GM21526 (cell line): ENCODE measurements around the gene ATP8A2.
"Not testable (repeated sequence)": the region's sequence is repeated elsewhere in the genome, so short reads cannot be mapped to it uniquely, and the experiment has no call there.

ENCODE experiments used
- ATAC-seq: cut with Tn5 transposase; IDR thresholded peaks from one replicate; pipeline ENCODE4 v1.9.1; 2021; ENCODE audit warnings: moderate library complexity; ENCODE audit not compliant: unreplicated experiment, low FRiP score

Gene ATP8A2

DNA sequence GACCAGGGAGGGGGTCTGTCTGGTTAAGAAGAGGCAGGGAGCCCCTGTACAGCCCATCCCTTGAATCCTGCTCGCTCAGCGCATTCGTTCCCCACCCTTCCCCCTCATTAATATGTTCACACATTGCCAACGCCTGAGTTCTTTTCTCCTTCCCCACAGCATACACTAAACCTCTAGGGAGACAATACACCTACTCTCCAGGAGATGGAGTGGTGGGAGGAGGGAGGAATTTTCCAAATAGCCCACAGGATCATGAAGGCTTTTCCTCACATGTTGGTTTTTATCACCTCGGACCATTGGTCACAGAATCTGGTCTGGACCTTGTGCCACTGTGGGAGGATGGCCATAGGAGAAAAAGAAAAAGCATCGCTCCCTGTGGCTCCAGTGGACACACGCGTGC, 385.1 kb downstream of the ATP8A2 start:
- ATAC-seq = no peak

DNA sequence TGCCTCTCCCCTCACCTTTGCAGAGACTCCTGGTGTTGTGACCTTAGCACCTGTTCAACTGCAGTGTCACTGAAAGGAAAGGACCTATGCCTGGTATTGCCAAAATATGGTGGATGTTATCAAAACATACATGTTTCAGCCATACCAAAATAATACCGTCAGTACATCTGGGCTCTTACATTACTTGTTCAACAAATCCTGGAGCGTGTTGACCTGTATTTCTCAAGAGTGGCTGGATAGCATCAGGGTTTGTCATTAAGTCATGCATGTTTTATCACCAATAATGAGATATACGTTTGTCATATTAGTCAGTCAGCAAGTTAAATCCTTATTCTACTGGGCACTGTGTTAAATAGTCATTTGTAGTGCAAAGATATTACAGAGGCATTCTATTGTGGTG, 389.3 kb downstream of the ATP8A2 start:
- ATAC-seq = no peak

DNA sequence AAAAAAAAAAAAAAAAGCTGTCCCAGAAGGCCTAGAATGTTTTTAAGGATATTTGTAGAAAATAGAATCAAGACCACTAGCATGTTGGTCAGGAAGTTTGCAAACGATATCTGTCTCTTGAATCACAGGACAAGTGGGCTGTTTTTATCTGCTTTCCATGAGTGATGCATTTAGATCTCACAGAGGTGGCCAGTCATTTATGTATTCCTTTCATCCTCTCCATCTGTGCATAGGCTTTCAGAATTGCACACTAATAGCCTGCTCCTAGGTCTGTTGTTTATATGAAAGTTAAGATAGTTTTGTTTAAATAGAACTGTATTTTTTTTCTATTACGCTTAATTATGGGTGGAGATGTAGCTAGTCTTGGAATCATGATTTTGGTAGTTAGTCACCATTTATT, 390.5 kb downstream of the ATP8A2 start:
- no peak for ATAC-seq

DNA sequence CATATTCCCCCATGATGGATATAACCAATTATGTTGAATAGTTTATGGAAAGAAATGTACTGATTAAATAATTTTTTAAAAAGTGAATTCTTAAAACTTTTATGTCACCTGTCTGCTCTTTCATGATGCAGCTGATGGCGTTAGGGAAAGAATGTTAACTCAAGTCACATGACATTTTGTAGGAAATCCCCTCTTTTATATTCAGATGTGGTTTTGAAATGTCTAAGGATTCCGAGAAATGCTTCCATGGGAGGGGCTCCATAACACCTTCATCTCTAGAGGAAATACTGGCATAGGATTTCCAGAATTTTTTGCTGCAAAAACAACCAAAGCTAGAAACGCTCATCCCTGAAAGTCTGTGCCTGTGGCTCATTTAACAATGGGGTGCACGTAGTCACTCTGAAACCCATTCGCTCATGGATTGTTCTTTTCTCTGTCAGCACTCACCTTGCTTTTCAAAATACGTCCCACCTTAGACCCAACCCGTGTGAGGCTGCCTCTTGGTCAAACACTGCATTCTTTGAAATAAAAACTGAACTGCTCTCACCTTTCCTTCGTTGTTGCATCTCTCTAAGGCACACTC, 391.1 kb downstream of the ATP8A2 start:
- ATAC-seq = no peak

DNA sequence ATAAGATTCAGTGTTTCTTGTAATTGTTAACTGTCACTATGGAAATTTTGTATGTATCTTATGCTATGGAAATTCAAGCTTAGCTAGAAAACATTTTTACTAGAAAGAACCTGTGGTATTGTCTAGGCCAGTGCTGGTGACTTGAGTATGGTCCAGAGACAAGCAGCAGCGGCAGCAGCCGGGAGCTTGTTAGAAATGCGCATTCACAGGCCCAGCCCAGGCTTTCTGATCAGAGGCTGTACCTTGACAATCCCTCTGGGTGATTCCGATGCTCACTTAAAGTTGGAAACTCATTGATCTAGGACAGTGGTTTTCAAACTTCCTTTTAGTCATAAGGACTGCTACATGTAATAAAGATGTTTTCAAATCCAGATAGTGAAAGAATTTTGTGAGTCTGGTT, 392.6 kb downstream of the ATP8A2 start:
- ATAC-seq = no peak

DNA sequence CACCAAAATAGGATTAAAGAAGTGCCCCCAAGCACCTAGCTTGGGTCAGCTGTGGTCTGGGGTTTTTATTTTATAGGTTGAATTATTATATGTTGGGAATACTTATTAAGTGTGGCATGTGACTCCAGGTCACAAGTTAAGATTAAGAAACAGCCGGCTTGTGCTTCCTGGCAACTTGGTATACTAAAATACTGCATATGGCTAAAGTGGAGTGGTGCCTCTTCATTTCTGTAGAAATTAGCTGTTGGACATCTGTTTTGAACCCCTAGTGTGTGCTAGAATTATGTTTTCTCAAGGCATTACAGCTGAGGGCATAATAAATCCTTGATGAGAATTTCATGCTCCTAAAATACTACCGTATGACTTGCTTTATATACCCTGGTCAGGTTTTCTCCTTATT, 393.5 kb downstream of the ATP8A2 start:
- no peak for ATAC-seq

DNA sequence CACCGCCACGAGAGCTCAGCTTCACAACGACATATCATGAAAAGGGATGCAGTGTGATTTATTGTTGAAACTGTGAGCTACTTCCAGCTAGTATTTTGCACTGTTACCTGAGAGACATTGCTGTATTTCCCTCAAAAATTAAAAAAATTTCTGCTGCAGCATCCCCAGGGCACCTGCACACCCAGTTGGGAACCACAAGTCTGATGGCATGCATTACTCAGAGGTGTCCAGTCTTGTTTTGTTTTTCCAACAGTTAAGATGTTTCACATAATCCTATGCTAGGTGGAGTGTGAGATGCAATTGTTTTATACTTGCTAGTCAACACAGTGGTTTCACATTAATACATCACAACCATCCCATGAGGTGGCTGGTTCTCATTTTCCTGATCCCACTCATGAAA, 394.8 kb downstream of the ATP8A2 start:
- no peak for ATAC-seq

DNA sequence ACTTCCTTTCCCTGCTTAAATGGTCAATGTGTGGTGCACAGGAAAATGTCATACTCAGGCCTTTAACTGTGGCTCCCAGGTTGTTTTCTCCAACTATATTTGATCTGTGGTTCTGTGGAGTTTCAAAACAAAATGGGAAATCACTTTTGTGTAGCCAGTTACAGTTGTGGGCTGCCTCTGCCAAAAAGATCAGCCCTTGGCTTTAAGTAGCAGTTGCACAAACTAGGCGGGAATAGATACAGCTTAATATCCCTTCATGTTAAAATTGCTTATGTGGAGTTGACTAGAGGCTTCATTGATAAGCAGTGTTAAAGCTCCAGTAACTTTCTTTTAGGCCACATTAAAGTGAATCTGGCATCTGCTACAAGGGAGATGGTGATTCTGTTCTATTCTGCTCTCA, 395.2 kb downstream of the ATP8A2 start:
- no peak for ATAC-seq

DNA sequence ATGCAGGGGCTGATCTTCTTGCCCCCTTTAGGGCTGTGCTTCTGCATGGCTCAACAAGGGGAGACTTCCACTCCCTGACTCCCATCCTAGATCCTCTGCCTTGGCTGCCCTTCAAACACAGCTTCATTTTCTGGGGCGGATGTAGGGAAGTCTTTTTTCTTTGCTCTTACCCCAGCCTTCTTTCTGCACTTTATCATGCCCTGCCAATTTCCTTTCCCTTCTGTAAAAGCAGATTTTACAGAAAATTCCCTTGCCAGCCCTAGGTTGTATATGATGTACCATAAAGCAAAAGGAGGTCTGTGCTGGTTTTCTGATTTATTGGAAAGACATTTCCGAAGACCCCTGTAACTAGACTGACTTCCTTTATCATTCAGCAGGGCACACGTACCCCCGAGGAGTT, 396.6 kb downstream of the ATP8A2 start:
- ATAC-seq = no peak

DNA sequence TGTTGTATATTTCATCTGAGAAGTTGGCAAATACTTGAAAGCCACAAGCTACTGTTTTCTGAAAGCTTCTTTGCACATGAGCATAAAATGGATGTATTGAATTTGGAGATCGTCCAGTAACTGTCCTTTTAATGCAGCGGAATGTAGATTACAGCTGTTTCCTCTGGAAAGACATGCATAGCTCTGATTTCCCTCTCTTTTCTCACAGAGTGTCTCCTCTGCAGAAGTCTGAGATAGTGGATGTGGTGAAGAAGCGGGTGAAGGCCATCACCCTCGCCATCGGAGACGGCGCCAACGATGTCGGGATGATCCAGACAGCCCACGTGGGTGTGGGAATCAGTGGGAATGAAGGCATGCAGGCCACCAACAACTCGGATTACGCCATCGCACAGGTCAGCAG, 397.1 kb downstream of the ATP8A2 start:
- ATAC-seq = no peak

DNA sequence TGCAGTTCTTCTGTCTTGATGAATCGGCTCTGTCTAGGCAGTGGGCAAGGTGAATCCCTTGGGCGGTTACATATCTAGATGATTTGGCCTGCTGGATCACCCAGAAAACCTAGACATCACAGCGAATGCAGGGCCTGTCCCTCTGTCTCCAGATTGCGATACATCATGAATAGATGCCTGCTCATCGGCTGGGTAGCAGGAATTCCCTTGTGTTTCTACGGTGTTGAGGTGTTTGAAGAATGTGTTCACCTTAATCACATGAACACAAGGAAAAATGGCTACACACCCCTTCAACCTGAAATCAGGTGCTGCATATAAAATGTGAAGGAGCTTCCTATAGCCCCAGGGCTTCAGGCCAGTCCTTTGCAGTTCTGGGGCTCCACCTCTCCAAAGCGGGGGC, 398.8 kb downstream of the ATP8A2 start:
- ATAC-seq = no peak

DNA sequence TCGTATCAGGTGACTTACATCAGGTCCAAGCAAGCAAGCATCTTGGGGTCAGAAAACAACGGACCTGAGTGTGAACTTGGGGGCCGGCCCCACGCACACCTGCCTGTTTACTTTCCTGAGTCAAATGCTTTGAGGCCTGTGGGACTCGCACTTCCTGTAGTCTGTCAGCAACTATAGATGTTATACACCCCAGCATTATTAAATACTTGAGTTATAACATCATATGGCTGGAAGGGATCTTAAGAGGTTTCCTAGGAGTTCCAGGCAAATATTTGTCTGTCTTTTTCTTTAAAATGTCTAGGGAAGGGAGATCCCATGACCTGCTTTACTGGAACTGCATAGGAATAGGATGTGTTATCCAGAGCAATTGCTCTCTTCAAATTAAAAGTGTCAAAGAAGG, 399.4 kb downstream of the ATP8A2 start:
- ATAC-seq = no peak

DNA sequence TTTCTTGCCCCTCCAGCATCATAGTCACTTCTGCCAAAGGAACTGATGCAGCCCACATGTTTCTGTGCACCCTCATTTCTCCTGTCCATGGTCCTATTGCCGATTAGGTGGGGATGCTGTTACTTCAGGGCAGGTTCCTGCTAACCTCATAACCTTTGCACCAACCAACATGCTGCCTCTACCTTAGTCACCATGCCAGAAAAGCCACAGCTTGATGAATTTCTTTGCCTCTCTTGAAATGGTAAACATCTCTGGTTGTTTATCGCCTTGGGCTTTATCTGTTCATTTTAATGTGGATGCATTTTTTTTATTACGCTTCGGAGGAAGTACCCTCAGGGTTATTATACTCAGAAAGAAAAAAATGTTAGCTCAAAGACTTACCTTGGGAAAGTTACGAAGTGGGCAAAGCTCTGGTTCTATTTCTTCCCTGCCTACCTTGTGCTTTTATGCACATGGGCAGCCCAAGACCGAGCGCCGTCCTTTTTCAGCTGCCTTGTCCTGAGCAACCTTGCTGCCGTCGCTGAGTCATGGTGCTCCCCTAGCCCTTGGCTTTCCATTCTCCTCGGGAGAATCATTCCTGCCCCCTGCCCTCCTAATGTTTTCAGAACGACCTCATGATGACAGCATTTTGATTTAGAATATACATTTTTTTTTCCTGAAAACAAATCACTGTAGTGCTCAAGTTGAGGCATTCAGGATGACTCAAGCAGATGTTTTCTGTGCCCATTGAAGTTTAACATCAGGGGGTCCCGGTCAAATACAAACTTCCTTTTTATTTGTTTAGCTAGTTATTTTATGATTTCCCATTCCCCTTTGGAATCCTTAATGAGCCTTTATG, 400.1 kb downstream of the ATP8A2 start:
- ATAC-seq = no peak

DNA sequence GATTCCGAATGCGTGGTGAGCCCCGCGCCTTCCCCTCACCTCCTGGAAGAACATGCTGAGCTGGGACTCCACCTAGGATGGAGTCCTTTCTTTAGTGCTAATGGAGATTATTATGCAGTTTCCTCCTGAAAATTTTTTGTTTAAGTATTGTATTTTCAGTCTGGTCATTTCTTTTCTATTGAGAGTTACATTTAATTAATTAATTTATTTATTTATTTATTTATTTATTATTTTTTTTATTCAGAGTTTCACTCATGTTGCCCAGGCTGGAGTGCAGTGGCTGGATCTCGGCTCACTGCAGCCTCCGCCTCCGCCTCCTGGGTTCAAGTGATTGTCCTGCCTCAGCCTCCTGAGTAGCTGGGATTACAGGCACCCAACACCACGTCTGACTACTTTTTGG, 400.8 kb downstream of the ATP8A2 start:
- ATAC-seq = not testable (repeated sequence)

DNA sequence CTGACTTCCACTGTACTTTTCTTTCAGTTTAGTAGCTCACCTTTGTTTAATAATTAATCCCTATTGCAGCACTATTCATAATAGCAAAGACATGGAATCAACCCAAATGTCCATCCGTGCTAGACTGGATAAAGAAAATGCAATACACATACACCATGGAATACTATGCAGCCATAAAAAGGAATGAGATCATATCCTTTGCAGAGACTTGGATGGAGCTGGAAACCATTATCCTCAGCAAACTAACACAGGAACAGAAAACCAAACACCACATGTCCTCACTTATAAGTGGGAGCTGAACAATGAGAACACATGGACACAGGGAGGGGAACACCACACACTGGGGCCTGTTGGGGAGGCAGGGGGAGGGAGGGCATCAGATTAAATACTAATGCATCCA, 402.3 kb downstream of the ATP8A2 start:
- ATAC-seq = not testable (repeated sequence)

DNA sequence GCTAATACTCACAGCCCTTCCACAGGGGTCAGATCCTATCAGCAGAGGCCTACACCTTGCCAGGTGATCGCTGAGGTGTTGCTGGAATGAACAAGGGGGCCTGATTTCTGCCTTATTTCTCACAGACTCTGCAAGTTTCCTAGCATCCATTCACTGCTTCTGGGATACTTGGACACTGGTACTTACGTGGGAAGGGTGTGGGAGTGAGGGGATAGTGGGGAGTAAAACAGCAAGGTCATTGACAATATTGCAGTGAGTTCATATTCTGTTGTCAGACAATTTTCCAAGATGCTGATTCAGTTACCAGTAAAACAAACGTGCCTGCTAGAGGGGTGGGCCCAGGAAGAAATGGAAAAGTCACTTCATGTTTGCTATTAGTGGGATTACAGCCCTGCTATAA, 403.5 kb downstream of the ATP8A2 start:
- ATAC-seq = no peak

DNA sequence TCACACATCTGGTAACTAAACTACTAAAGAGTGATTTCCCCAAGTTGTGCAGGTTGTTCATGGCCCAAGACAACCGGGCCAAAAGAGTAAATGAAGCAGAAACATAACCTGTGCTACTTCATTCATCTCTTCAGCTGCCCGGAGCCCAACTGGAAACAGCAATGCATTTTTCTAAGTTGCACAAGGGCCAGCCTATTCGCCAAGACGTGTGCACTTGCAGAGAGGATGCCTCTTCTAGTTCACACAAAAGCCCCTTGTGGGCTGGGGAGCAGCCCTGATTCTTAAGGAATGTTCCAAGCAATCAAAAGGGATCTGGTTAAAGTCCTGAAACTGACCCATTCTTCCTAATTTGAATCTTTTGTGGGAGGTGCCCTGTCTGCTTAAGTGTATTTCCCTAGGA, 404.2 kb downstream of the ATP8A2 start:
- ATAC-seq = no peak

DNA sequence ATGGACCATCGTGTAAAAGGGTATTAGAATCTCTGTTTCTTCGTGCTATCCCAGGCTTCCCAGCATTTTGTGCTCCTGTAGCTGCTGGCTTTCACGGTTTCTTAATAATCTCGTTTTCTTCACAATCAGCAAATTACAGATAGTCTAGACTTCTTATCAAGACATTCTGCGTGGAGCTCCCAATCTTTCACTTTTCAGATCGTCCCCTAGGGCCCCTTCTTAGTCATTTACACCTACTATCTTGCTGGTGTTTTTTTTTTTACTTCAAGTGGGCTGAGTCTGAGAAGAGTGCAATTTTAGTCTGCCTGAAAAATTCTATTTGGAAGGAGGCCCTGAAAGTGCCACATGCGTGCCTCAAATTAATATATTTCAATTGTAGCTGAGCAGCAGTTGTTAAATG, 404.9 kb downstream of the ATP8A2 start:
- ATAC-seq = no peak

DNA sequence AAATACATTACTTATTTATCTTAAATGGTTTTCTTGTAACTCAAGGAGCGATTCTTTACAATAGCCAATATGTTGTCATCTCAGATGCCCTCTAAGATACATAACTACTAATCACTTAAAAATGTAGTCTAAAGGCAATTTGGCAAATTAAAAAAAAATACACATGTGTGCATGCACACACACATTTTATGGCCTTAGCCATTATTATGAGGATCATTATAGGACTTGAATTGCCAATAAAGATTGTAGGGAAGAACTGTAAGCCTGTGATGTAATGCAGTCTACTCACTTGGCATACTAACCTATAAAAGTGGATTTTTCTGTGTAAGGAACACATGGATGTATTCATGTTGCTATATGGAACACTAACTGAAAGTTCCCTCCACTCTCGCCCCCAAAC, 405.7 kb downstream of the ATP8A2 start:
- no peak for ATAC-seq

DNA sequence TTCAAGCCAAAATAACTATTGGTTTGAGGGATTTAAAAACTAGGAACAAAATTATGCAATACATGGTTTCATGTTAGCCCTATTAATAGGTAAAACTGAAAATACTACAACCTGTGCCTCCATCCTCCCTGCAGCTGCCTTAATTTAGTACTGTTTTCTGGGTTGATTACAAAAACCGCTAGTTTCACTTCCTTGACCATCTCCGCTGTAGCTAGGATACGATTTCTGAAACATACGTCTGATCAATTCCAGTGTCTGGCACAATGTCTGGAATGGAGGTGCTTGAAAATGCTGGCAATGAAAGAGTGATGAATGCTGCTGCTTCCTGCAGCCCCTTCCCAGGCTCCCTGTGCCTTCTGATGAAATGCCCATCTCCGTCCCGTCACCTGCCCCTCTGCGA, 406.6 kb downstream of the ATP8A2 start:
- ATAC-seq = no peak

DNA sequence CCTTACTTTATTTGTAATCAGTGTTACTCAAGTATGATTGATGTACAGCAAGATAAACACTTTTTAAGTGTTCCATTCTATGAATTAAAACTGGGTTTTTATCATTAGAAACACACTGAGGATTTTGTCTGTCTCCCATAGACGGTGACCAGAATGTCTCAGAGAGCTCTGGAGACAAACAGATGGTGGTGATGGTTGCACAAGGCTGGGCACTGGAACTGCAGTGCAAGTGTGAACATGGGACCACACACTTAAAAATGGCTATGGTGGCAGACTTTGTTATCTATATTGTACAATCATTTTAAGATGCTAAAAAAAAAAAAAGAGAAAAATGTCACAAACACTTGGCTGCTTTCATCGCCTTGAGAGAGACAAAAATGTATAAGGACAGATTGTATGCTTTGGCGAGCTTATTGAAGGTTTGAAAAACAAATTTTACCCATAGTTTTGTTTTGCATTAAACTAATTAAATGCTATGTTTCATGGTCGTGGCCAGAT, 407.1 kb downstream of the ATP8A2 start:
- no peak for ATAC-seq

DNA sequence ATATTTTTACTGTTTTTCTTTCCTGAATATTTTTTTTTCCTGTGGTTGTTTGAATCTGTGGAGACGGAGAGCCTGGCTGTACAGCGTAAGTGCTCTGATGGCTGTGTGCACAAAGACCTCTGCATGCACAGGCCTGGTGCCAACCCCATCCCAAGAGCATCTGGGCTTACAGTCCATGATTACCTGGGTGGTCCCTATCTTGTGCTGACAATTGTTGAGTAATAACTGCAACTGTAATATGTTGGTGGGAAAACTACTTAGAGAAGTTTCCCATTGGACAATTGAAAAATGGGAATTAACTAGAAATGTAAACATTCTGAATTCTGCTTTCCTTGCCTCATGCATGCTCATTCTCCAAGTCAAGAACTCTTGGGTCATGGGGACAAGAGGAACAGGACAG, 411.3 kb downstream of the ATP8A2 start:
- no peak for ATAC-seq
